Measurements from ENCODE around the gene THBS3.
A peak's percentile ranks its signal among the peaks of the same experiment; 100 is the strongest.
"Not testable (repeated sequence)": the region's sequence is repeated elsewhere in the genome, so short reads cannot be mapped to it uniquely, and the experiment has no call there.

THBS3 gene

GRCh38 chr1:155172732-155173477 is 34.8 kb downstream of the THBS3 start, which contains the start of gene KRTCAP2:
KRTCAP2 (minus strand) TSS chr1:155173304; CDS start chr1:155173224, 80 bp downstream.
- DNase-seq: peak; percentile 94

GRCh38 chr1:155171836-155172731 is 35.6 kb downstream of the THBS3 start:
- DNase-seq: no peak

- DNase-seq: no peak
Observed at GRCh38 chr1:155170806-155171205, 36.9 kb downstream of the THBS3 start.

GRCh38 chr1:155170101-155170785 is 37.5 kb downstream of the THBS3 start:
- DNase-seq: no peak

GRCh38 chr1:155169541-155169940 is 38.2 kb downstream of the THBS3 start:
- DNase-seq: no peak

- no peak for DNase-seq
Observed at GRCh38 chr1:155168456-155169210, 39.1 kb downstream of the THBS3 start.

GRCh38 chr1:155168105-155168445 is 39.6 kb downstream of the THBS3 start:
- not testable (repeated sequence) for DNase-seq

- peak; percentile 87 for DNase-seq
Observed at GRCh38 chr1:155167166-155168104, 40.3 kb downstream of the THBS3 start.

GRCh38 chr1:155166471-155167165 is 41.1 kb downstream of the THBS3 start:
- DNase-seq: no peak

GRCh38 chr1:155166051-155166470 is 41.6 kb downstream of the THBS3 start:
- no peak for DNase-seq

- DNase-seq: not testable (repeated sequence)
Observed at GRCh38 chr1:155164625-155165024, 43.1 kb downstream of the THBS3 start.

- not testable (repeated sequence) for DNase-seq
Observed at GRCh38 chr1:155163785-155164184, 43.9 kb downstream of the THBS3 start.

- DNase-seq: not testable (repeated sequence)
Observed at GRCh38 chr1:155162631-155163030, 45.1 kb downstream of the THBS3 start.

GRCh38 chr1:155160128-155160527 is 47.6 kb downstream of the THBS3 start:
- DNase-seq: no peak

- DNase-seq: no peak
Observed at GRCh38 chr1:155158991-155159390, 48.7 kb downstream of the THBS3 start.

- DNase-seq: not testable (repeated sequence)
Observed at GRCh38 chr1:155155996-155156643, 51.6 kb downstream of the THBS3 start.
